NCI-H2171 (cell line): ENCODE results near the gene CHST9.
"Not testable (repeated sequence)": the region's sequence is repeated elsewhere in the genome, so short reads cannot be mapped to it uniquely, and the experiment has no call there.

Experiments
- DNase-seq: peaks from one replicate; lab custom pipeline; 2025; lab: John Stamatoyannopoulos, UW

Gene CHST9

GRCh38 chr18:27094621-27095020, 90.5 kb downstream of the CHST9 start:
- DNase-seq = no peak

- not testable (repeated sequence) for DNase-seq
These were observed 91.8 kb downstream of the CHST9 start for GRCh38 chr18:27093290-27093689.

GRCh38 chr18:27081701-27082100, 103.4 kb downstream of the CHST9 start:
- no peak for DNase-seq

- peak; percentile 88 for DNase-seq
These were observed 109.3 kb downstream of the CHST9 start for GRCh38 chr18:27075828-27076227.

GRCh38 chr18:27073404-27073830, 111.7 kb downstream of the CHST9 start:
- DNase-seq = no peak

GRCh38 chr18:27064673-27065072, 120.4 kb downstream of the CHST9 start:
- no peak for DNase-seq

GRCh38 chr18:27062802-27063201, 122.3 kb downstream of the CHST9 start:
- no peak for DNase-seq

GRCh38 chr18:27061488-27062095, 123.5 kb downstream of the CHST9 start:
- no peak for DNase-seq

- DNase-seq = no peak
These were observed 127.4 kb downstream of the CHST9 start for GRCh38 chr18:27057519-27058234.

GRCh38 chr18:27054926-27055325, 130.2 kb downstream of the CHST9 start:
- no peak for DNase-seq

GRCh38 chr18:27049969-27050368, 135.1 kb downstream of the CHST9 start:
- no peak for DNase-seq

- DNase-seq = no peak
These were observed 139.8 kb downstream of the CHST9 start for GRCh38 chr18:27045342-27045741.

- no peak for DNase-seq
These were observed 142.9 kb downstream of the CHST9 start for GRCh38 chr18:27042177-27042576.

GRCh38 chr18:27040796-27041195, 144.3 kb downstream of the CHST9 start:
- no peak for DNase-seq

- no peak for DNase-seq
These were observed 151.4 kb downstream of the CHST9 start for GRCh38 chr18:27033722-27034121.

GRCh38 chr18:27030421-27030820, 154.7 kb downstream of the CHST9 start:
- DNase-seq = no peak

GRCh38 chr18:27022477-27022876, 162.6 kb downstream of the CHST9 start:
- no peak for DNase-seq

GRCh38 chr18:27017901-27018500, 167.1 kb downstream of the CHST9 start:
- DNase-seq = peak; percentile 27

- DNase-seq = no peak
These were observed 170.3 kb downstream of the CHST9 start for GRCh38 chr18:27014841-27015240.

GRCh38 chr18:27010784-27011183, 174.3 kb downstream of the CHST9 start:
- DNase-seq = no peak

- DNase-seq = no peak
These were observed 175.8 kb downstream of the CHST9 start for GRCh38 chr18:27009293-27009692.

GRCh38 chr18:27008575-27008974, 176.5 kb downstream of the CHST9 start:
- no peak for DNase-seq

- DNase-seq = no peak
These were observed 177.2 kb downstream of the CHST9 start for GRCh38 chr18:27007880-27008279.
